HG03432 (cell line): Measurements from ENCODE around the gene CDH4.
"Not testable (repeated sequence)": the region's sequence is repeated elsewhere in the genome, so short reads cannot be mapped to it uniquely, and the experiment has no call there.

Source experiments
- ATAC-seq: cut with Tn5 transposase; IDR thresholded peaks from one replicate; pipeline ENCODE4 v1.9.1; 2021; ENCODE audit warnings: mild to moderate bottlenecking, moderate library complexity; ENCODE audit not compliant: unreplicated experiment

The CDH4 gene

DNA sequence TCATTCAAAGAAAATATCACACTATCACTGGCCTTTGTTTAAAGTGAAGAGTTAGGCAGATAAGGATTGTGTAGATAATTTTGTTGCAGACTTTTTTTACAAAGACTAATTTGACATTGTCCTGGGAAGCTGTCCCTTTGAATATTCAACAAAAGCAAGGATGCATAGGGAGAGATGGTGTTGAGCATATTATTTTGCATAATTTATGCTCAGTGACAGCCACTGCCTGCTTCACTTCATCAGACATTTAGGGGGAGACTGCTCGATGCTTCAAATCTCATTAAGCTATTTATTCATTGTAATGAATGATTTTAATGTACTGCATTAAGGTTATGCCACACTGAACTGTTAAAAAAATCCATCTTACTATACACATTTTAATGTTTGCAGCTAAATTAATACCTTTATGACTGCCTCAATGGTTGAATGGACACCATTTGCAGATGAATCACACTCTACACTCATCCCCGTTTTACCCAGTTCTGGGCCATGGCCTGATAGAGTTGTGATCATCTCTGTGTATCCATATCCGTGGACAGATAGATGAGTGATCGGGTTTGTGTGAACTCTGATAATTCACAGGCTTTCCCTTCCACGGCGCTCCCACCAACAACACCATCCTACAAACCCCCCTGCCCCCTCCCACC, 128.0 kb downstream of the CDH4 start:
- ATAC-seq, result no peak

DNA sequence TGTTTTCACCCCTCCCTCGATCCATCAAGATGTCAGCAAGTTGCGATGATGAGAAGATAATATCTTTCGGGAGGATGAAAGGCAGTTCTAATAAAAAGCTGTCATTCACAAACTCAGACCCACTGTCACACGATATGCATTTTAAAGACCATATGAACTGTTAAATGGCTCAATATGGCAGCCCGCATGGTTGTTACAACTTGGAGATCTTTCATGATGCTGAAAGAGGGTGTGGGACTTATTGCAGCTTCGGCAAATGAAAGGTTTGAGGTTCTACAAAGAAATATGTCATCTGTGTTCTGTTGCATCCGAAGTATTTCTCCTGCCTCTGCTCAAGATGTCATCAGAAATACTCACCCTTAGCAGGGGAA, 128.5 kb downstream of the CDH4 start:
- ATAC-seq, result no peak

DNA sequence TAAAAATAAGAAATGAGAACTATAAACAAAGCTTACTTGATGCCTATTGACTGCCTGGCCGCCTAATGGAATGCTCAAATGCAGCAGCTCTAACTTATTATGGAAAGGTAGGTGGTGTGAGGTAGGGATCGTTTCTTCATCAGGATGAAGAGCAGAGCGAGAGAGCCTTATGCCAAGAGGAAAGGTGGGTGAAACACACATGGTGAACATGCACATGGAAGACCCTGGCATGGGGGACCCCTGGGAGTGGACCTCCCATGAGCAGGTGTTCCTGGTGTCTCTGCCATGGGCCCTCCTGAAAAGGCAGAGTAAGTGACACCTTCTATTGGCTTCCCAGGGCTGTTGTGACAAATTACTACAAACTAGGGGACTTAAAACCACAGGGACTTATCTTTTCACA, 130.1 kb downstream of the CDH4 start:
- ATAC-seq, result no peak

DNA sequence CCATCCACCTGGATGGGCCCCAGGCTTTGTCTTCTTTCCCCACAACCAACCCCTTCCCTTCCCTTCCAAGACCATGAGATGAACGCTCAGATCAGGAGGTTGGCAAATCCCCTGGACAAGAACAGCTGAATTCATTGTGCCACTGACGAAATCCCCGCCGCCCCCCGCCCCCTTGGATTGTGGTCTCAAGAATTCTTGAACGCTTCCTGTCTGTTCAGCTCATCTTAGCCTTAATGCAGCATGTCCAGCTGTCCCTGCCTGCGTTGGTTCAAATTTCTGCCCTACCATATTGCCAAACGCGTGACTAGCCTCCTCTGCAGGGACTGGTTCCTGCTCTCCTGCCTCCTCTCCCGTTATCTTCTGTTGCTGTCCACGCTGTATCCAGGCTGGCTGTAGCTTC, 133.2 kb downstream of the CDH4 start:
- ATAC-seq, result no peak

DNA sequence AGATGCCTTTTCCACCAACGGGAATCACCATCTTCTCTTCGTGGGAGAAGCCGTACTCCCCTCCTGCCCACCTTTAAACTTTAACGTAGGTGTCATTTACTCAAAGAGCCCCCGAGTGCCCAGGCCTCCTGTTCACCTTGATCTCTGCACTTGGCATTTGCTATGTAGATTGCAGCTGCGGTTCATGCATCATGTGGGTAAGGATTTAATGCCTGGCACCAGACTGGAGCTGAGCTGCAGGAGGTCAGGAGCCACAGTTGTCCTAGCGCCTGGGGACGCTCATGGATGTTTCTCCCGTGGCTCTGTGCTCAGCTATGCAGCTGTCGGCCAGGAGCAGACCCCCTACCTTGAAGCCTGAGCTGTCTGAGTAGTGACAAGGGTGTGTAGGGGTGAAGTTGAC, 133.7 kb downstream of the CDH4 start:
- ATAC-seq, result no peak

DNA sequence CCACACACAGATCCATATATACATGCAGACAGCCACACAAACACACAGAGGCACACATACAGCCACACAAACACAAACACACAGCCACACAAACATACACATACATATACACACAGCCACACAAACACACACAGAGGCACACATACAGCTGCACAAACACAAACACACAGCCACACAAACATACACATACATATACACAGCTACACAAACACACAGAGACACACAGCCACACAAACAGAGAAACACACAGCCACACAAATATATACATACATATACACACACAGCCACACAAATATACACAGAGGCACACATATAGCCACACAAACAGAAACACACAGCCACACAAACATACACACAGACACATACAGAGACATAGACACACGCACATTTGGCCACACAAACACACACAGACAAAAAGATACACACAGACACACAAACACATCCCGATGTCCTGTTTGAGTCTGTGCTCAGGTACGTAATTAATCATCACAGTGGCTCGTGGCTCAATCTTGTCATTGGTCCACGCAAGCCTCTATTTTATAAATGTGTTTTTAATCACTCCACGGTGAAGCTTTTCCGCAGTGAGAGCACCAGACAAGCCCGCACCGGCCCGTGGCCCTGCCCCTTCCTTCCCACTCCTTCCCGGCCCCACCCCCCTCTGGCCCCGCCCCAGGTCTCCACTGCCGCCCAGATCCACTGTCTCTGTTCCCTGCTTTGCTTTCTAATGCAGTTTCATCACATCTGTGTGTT, 135.3 kb downstream of the CDH4 start:
- ATAC-seq, result no peak

DNA sequence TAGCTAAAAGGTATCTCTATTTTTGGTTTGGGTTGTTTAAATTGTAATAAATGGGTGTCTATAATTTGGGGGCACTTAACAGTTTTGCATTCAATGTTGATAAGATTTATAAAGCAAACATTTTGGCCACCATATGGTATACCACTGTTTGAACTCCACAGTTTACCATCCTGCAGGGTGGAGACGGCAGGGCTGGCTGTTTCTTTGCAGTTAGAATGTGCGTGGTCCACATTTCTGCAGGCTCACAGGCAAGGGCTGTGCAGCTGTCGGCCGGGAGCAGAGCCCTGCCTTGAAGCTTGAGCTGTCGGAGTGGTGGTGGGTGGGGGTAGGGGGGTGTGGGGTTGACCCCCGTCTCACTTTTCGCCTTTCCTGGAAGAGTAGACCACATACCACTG, 135.9 kb downstream of the CDH4 start:
- no peak for ATAC-seq

DNA sequence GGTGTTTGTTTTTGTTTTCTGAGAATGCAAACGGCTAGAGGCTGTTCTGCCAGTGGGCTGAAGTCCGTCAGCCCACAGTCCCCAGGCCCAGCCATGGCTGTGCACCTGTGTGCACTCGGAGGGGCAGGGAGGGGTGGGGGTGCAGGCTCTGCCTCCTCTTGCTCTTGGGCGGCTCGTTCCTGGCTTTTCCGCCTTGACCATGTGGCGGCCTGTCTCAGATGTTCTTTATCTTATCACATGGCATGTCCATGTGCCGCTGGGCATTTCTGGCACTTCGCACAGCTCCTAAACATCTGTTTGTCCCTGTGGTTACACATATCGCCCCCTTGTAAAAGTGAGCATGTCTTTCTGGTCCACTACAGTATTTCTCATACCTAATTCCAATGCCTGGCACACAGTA, 137.0 kb downstream of the CDH4 start:
- no peak for ATAC-seq

DNA sequence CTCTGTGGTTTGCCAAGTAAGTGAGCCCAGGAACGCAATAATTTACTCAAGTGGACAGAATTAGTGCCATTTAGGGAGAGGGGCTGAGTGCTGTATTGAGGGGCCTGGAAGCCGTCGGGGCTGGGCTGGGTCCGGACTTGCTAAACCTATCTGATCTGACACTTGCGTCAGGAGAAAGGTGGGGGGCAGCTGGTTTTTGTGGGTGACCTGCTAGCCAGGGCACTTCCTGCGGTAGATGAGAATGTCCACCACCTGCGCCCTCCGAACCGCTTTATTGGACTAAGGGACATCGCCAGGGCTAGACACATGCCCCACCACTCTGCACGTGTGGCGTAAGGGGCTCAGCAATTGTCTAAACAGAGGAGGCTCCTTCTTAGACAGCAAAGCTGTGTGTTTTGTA, 139.1 kb downstream of the CDH4 start:
- no peak for ATAC-seq

DNA sequence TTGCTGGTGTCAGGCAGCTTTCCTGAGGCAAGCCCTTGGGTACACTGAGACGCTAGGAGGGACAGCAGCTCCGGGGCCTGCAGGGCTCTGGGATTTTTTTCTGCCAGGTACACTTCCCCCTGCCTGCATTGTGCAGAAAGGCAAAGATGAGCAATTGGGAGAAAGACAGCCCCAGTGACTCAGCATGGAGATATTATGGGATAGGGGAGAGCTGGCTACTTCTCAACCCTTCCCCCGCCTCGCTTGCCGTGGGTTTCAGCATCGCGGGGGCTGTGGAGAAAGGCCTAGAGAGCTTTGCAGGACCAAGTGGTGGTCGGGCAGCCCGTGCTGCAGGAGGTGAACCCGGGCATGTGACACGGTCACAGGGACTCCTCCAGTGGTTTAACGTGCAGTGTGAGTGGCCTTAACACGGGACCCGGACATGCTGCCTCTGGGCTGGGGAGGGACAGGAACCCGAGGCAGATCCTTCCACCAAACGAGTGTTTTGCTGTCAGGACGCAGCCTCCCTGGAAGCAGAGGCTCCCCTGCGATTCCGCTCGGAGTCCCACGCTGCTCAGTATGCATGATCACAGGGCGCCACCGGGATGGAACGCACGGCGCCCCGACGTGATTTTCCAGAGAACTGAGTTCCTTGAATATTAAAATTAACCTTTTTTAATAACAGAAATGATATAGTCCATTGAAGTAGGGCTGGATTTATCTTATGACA, 139.9 kb downstream of the CDH4 start:
- no peak for ATAC-seq

DNA sequence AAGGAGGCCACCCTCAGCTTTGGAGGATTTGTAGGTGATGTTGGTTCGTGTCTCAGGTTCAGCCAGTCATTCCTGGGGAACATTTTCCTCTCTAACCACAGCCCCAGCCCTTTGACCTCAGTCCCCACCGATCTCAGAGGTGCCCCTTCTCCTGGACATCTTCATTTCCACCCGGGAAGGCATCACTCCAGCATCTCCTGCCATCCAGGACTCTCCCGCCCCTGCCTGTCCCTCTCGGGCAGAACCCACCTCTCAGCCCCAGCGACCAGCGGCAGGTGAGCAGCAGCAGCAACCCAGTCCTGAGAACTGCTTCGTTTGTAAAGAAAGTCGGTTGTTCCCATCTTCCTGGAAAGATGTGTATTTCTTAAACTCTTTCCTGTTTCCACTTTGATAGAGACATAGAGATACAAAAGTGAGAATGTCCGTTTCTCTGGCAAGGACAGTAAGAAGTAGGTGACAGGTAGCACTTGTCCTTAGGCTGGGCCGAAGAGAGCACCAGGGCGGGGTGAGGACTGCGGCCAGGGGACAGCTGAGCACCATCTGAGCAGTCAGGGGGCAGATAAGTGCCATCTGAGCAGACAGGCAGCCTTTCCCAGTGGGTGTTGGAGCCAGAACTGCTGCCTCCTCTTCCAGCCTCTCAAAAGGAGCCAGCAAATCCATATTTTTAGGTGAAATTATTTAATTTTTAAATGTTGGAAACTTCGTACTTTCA, 142.2 kb downstream of the CDH4 start:
- ATAC-seq, result no peak

DNA sequence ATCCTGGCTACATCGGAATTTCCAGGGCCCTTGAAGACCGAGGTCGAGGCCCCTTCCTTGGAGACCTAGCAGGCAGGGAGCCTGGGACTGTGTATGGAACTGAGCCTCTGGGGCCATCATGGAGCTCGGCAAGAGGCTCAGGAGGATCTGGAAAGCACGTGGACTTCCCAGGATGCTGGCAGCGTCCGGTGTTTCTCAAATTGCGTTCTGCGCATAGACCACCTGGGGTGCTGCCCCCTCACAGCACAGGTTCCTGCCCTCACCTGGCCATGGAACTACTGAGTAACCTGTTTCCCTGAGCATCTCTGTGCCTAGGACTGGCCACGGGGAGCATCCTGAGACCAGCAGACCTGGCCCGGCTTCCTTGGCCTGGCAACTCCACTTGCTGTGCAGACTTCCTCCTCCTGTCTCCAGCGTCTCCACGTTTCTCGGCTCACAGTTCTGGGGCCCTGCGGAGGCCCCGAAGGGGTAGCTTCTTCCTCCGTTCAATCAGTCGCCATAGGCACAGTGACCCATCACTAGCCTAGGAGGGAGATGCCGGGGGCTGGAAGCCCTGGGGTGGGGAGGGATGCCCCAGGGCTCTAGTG, 144.3 kb downstream of the CDH4 start:
- no peak for ATAC-seq

DNA sequence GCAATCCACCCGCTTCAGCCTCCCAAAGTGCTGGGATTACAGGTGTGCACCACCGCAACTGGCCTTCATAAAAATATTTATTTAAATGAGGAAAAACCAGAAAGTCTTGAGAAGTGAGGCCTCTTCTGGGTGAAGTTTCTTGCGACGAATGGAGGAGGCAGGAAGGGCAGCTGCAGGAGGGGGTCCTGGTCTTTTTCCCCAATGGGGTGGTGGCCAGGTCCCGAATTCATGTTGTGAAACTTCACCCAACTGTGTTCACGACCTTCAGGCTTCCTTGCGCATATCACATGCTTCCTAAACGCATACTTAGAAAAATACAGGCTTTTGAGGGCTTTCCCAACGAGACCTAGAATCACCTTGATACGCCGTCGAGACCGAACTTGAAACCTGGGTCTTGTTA, 145.1 kb downstream of the CDH4 start:
- ATAC-seq, result no peak

DNA sequence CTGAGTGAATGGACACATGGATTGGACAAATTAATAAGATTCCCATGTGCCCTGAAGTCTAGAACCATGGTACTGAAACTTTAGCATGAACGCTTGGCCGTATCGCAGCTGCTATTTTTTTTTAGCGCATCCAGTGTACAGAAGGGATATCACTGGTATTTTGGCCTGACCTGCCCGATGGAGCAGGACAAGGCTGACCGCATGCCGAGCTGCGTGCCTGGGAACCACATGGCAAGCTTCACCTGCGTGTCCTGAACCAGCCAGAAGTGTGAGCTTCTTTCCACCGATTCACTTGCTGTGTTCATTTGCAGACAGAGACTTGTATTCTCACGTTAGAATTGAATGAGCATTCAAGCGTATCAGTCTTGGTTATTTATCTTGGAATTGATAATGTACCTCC, 145.7 kb downstream of the CDH4 start:
- ATAC-seq, result no peak

DNA sequence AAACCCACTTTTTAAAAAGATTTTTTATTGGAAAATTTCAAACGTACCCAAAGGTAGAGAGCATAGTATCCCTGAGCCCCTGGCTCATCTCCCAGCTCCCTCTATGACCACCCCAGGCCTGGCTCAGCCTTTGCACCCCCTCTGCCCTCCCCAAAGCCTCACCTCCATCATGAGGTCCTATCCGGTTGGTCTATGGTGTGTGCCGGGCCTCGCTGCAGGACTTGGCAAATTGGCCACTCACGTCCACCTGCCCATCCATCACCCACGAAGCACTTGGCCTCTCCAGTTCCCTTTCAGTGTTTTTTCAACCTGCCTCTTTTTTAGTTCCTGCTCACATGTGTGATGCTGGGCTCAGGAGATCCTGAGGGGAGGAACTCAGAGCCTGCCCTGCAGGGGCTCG, 147.4 kb downstream of the CDH4 start:
- no peak for ATAC-seq

DNA sequence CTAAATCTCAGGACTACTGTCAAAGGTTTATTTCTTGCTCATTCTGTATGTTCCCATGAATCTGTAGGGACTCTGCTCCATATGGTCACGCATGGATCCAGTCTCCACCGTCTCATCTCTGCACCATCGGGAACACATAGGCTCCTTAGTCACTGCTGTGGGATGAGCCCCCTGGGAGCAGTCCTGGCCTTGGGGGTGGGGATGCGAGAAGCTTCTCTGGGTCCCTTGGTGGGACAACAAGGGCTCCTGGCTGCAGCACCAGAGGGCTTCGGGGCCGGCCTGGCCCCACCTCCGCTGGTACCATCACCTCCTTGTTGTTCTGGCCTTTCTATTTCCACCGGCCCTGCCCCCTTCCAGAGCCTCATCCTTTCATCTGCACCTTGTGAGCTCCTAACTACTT, 148.4 kb downstream of the CDH4 start:
- no peak for ATAC-seq

DNA sequence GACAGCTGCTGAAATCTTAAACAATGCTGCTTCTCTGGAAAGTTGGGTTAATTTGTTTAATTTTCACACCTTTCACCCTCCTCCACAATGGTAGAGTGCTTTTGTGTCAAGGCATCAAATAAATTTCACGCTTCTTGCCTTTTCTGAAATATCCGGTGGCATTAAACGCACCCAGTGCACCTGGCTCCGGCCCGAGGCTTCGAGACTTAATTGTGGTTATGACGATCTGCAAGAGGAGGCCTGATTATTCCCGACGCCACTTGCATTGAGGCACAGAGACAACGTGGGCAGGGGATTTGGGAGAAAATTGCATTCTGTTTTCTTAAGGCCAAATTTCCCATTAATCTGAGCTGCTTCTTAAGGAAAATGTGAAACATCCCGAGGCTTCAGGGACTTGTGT, 152.2 kb downstream of the CDH4 start:
- ATAC-seq, result no peak

DNA sequence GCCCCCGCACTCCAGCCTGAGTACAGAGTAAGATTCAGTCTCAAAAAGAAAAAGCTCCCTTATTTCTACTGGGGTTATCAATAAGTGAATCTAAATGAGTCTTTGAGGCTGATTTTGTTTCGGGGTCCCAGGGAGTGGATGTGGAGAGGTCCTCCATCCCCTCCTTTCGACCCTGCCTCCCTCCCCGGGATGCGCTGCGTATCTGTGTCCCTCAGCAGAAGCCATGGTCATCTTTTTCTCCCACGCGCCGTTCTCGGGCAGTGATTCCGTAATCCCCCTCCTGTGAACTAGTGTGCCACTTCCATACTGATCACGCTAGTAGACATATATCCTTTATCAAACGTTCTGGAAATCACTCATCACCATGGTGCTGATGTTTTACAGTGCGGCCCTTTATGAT, 152.9 kb downstream of the CDH4 start:
- ATAC-seq, result no peak

DNA sequence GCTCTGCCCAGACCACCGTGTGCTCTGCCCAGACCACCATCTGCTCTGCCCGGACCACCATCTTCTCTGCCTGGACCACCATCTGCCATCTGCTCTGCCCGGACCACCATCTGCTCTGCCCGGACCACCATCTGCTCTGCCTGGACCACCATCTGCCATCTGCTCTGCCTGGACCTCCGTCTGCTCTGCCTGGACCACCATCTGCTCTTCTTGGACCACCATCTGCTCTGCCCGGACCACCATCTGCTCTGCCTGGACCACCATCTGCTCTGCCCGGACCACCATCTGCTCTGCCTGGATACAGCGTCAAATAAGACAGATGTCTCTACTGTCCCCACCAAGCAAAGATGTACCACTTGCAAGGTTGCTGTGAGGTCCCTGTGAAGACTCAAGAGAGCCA, 154.7 kb downstream of the CDH4 start:
- ATAC-seq, result not testable (repeated sequence)

DNA sequence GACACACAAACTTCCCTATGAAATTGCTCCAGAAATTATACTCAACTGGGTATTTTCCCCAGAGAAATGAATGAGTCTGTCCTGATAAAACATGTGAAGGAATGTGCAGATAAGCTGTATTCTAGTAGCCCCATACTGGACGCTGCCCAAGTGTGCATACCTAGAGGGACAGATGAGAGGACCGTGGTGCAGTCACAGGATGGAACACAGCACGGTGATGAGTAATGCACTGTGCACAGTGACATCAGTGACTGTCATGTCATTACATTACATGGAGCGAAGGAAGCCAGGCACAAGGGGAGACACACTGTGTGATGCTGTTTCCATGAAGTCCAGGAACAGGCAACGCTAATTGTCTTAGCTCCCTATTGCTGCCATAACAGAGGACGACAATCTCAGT, 155.5 kb downstream of the CDH4 start:
- no peak for ATAC-seq
